Breast epithelium (tissue), 4 donors: Measurements from ENCODE around the gene SLC9A4. TPM values are rescaled to one million over a fixed set of nuclear protein-coding genes. Genes with fewer than 3 reads are reported as not detected.

Source experiments
- DNase-seq, 2 donors: peaks; one replicate each; pipeline ENCODE4 v3.0.0-alpha.2; 2019; ENCODE audit warnings: low spot score in 2 of 2
- H3K27ac ChIP-seq, 2 donors: fragments of 200-600 bp; sonication (generic) in 1 of 2; one replicate each; pipeline ENCODE4 v1.5.1; 2016 to 2019; ENCODE audit warnings: mild to moderate bottlenecking in 1 of 2
- H3K27me3 ChIP-seq, 2 donors: fragments of 200-600 bp; sonication (generic) in 1 of 2; one replicate each; pipeline versions ENCODE4 v1.5.1 to v1.6.0; 2017 to 2019; ENCODE audit warnings: control low read depth in 1 of 2, mild to moderate bottlenecking in 1 of 2
- H3K36me3 ChIP-seq: fragments of 200-600 bp; one replicate; pipeline ENCODE4 v1.5.1; 2019
- H3K4me1 ChIP-seq, 2 donors: fragments of 200-600 bp; sonication (generic); one replicate each; pipeline ENCODE4 v1.5.1; 2016 to 2019; ENCODE audit warnings: control low read depth in 1 of 2
- H3K4me3 ChIP-seq, 3 donors: fragments of 200-600 bp; sonication (generic); 1 replicate in 2 of 3; 2 replicates in 1 of 3; pipeline ENCODE4 v1.5.1; 2016 to 2019; ENCODE audit warnings: mild to moderate bottlenecking in 3 of 3, moderate library complexity in 2 of 3
- H3K9me3 ChIP-seq, 2 donors: fragments of 200-600 bp; sonication (generic) in 1 of 2; one replicate each; pipeline ENCODE4 v1.5.1; 2016 to 2019; ENCODE audit warnings: control low read depth in 1 of 2
- POLR2A ChIP-seq: fragments of 450-650 bp; IDR thresholded peaks from one replicate; pipeline ENCODE4 v1.6.1; 2016; ENCODE audit warnings: antibody characterized with exemption, mild to moderate bottlenecking, moderate library complexity
- POLR2AphosphoS5 ChIP-seq, 3 donors: sonication (generic); formaldehyde crosslinking; IDR thresholded peaks; one replicate each; pipeline ENCODE4 v1.6.1; 2017; ENCODE audit warnings: antibody characterized with exemption in 3 of 3
- intact Hi-C: fragments of 100-400 bp; cut with DNase I; formaldehyde crosslinking; loops from one replicate; pipeline ENCODE4 v1.15.1; 2023; ENCODE audit warnings: low total_unique reads
- total RNA-seq, 3 donors: library from RNA; depleted of rRNA; stranded (reverse); fragments of >200 nt; gene quantifications; one replicate each; pipeline ENCODE4 v1.1.0, GENCODE V29; 2016
- TF ChIP-seq, protein P1 (sequence below), 3 donors: fragments of 450-650 bp; IDR thresholded peaks; one replicate each; pipeline ENCODE4 v1.5.1; 2016 to 2017; ENCODE audit warnings: antibody characterized with exemption in 3 of 3, mild to moderate bottlenecking in 3 of 3, moderate library complexity in 3 of 3

SLC9A4 gene
- total RNA-seq, 3 donors from 2014 or later = not detected

DNA sequence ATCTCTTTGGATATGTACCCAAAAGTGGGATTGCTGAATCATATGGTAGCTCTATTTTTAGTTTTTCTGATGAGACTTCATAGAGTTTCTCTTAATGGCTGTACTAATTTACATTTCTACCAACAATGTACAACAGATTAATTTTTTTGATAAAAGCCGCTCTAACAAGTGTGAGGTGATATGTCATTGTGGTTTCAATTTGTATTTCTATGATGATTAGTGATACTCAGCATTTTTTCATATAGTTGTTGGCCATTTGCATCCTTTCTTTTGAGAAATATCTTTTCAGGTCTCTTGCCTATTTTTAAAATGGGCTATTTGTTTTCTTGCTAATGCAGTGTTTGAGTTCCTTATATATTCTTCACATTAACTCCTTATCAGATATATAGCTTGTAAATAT is 45.8 kb upstream of the SLC9A4 start:
- no peaks in the 10 kb centered on the region for H3K27me3 ChIP-seq
- intact Hi-C loops = no loop called here
- H3K4me3 ChIP-seq = no peak overlapping the region
- H3K36me3 ChIP-seq = no peaks in the 10 kb centered on the region
- no peak for TF ChIP-seq POLR2A
- TF ChIP-seq, protein P1, sequence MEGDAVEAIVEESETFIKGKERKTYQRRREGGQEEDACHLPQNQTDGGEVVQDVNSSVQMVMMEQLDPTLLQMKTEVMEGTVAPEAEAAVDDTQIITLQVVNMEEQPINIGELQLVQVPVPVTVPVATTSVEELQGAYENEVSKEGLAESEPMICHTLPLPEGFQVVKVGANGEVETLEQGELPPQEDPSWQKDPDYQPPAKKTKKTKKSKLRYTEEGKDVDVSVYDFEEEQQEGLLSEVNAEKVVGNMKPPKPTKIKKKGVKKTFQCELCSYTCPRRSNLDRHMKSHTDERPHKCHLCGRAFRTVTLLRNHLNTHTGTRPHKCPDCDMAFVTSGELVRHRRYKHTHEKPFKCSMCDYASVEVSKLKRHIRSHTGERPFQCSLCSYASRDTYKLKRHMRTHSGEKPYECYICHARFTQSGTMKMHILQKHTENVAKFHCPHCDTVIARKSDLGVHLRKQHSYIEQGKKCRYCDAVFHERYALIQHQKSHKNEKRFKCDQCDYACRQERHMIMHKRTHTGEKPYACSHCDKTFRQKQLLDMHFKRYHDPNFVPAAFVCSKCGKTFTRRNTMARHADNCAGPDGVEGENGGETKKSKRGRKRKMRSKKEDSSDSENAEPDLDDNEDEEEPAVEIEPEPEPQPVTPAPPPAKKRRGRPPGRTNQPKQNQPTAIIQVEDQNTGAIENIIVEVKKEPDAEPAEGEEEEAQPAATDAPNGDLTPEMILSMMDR (IDR thresholded peaks at IDR 0.05) = no peak
- no peak for TF ChIP-seq POLR2AphosphoS5 (IDR thresholded peaks at IDR 0.05)
- DNase-seq = no peak
- H3K27ac ChIP-seq = no peak overlapping the region
- no peaks in the 10 kb centered on the region for H3K4me1 ChIP-seq
- no peaks in the 10 kb centered on the region for H3K9me3 ChIP-seq

DNA sequence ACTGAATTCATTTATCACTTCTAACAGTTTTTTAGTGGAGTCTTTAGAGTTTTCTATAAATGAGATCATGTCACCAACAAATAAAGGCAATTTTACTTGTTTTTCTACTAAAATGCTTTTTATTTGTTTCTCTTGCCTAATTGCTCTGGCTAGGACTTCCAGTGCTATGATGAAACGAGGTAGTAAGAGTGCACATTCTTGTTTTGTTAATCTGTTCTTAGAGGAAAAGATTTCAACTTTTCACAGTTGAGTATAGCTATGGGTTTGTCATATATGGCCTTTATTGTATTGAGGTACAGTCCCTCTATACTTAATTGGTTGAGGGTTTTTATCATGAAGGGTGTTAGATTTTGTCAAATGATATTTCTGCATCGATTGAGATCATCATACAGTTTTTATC is 44.5 kb upstream of the SLC9A4 start:
- TF ChIP-seq, protein P1 (IDR thresholded peaks at IDR 0.05) = no peak
- TF ChIP-seq POLR2A (no peak), POLR2AphosphoS5 (IDR thresholded peaks at IDR 0.05) (no peak)
- H3K4me3 ChIP-seq = no peak overlapping the region
- no peaks in the 10 kb centered on the region for H3K36me3 ChIP-seq
- intact Hi-C loops = no loop called here
- DNase-seq = no peak
- H3K27me3 ChIP-seq = no peaks in the 10 kb centered on the region
- H3K9me3 ChIP-seq = no peaks in the 10 kb centered on the region
- no peak overlapping the region for H3K27ac ChIP-seq
- H3K4me1 ChIP-seq = no peaks in the 10 kb centered on the region

DNA sequence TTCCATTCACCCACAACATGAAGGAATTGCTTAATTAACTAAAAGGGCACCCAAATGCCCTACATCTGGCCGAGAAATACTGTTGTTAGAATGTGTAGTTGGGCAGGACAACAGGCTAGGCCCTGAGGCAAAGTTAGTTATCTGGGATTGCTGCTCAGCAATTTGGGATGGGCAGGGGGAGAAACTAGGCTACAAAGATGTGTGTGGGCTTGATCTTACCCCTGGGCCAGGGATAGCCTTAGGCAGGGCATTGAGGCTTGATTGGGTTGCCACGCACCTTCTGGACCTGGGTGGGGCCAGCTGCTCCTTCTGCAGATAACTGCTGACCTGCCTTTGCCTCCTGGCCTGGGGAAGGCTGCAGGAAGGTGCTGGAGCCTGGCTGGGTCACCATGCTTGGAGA is 40.6 kb upstream of the SLC9A4 start:
- H3K36me3 ChIP-seq = no peaks in the 10 kb centered on the region
- intact Hi-C loops = no loop called here
- no peaks in the 10 kb centered on the region for H3K9me3 ChIP-seq
- H3K4me3 ChIP-seq = no peak overlapping the region
- no peaks in the 10 kb centered on the region for H3K4me1 ChIP-seq
- TF ChIP-seq POLR2AphosphoS5 (IDR thresholded peaks at IDR 0.05) (no peak), POLR2A (no peak)
- TF ChIP-seq, protein P1 (IDR thresholded peaks at IDR 0.05) = no peak
- H3K27ac ChIP-seq = no peak overlapping the region
- no peak for DNase-seq
- H3K27me3 ChIP-seq = no peaks in the 10 kb centered on the region

DNA sequence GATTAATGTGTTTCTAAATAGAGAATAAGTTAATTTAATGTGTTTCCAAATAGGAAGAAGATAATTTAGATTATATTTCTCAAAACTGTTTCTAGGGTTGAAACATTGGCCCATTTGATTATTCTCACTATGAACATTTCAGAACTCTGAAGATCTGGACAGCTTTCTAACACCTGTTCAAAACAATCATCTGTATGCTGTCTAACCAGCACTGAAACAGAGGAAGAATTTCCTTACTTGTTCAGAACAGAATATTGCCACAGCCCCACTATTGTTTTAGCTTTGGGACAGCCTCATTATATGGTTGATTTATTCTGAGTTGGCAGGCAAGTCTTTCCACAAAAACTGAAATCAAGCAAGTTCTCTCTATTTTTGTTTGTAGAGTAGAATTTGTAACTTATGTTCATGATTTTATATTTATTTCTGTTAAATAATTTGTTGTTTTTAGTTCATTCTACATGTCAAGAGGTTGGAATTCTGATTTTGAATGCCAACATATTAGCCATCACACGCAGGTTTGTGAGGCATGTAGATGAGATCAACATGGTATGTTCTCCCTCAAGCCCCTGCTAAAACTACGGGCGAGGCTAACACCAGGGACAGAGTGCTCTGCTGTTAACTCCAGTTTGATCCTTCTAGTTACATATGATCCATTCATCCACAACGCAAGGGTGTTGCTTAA is 38.9 kb upstream of the SLC9A4 start:
- intact Hi-C loops = no loop called here

More for the DNA sequence above, 38.9 kb upstream of the SLC9A4 start:
- no peak for TF ChIP-seq POLR2AphosphoS5 (IDR thresholded peaks at IDR 0.05)
- TF ChIP-seq POLR2A = no peak
- TF ChIP-seq, protein P1 (IDR thresholded peaks at IDR 0.05) = no peak
- Histone ChIP-seq H3K9me3 (no peaks in the 10 kb centered on the region), H3K27ac (no peak overlapping the region), H3K36me3 (no peaks in the 10 kb centered on the region), H3K4me3 (no peak overlapping the region), H3K4me1 (no peaks in the 10 kb centered on the region), H3K27me3 (no peaks in the 10 kb centered on the region)
- DNase-seq = no peak
